GM12878 (cell line): ENCODE measurements around the gene TEX22. TPM values are rescaled to one million over a fixed set of nuclear protein-coding genes. Genes with fewer than 3 reads are reported as not detected.

ENCODE experiments used
- ATAC-seq: fragments of 200-7000 bp; cut with Tn5 transposase; 3 replicates; pipeline ENCODE4 v1.9.1; 2020; ENCODE audit warnings: mild to moderate bottlenecking, moderate library complexity
- BruUV-seq: library from RNA; stranded (reverse); fragments of 400-500 nt; replicated peaks from 2 replicates; lab custom pipeline; 2021; lab: Mats Ljungman, UMichigan
- CTCF ChIA-PET: fragments of 300-600 bp; sonication (Branson Sonifier 250); formaldehyde crosslinking; extraction: SDS; loops from one replicate; lab custom pipeline; 2021; ENCODE audit warnings: inconsistent platforms; lab: Yijun Ruan, JAX
- POLR2A ChIA-PET: fragments of 350-600 bp; formaldehyde crosslinking; extraction: SDS; loops from one replicate; lab custom pipeline; 2021; ENCODE audit warnings: inconsistent platforms; lab: Charles Lee
- RAD21 ChIA-PET: fragments of 300-600 bp; sonication (Branson Sonifier 250); formaldehyde crosslinking; loops from one replicate; lab custom pipeline; 2023; ENCODE audit warnings: antibody characterized with exemption; ENCODE audit not compliant: unreplicated experiment; lab: Charles Lee
- SMC1A ChIA-PET: fragments of 300-600 bp; sonication (Branson Sonifier 250); formaldehyde crosslinking; loops from one replicate; lab custom pipeline; 2023; ENCODE audit not compliant: unreplicated experiment, uncharacterized antibody; lab: Charles Lee
- DNase-seq: peaks from one replicate; pipeline ENCODE4 v3.0.0-alpha.2; 2011; ENCODE audit warnings: low read depth, low spot score
- FAIRE-seq: peaks from 3 replicates; lab custom pipeline; 2011; peaks lifted over from hg19 to GRCh38; lab: Jason Lieb, UNC
- H2AFZ ChIP-seq: 2 replicates; pipeline ENCODE4 v1.6.0; 2011; ENCODE audit warnings: low read depth, low read length, control low read depth; ENCODE audit not compliant: control insufficient read depth
- H3K27ac ChIP-seq: 2 replicates; pipeline ENCODE4 v1.5.1; 2011; ENCODE audit warnings: control low read depth; ENCODE audit not compliant: control insufficient read depth, insufficient read depth
- H3K27me3 ChIP-seq, 2 experiments: replicated peaks in 1 of 2; 2 replicates each; pipeline versions ENCODE4 v1.6.0 to v1.6.1; 2011; ENCODE audit warnings: low read length in 1 of 2; ENCODE audit not compliant: control insufficient read depth in 2 of 2, insufficient read depth in 2 of 2
- H3K36me3 ChIP-seq, 2 experiments: 2 replicates each; pipeline ENCODE4 v1.5.1; 2011; ENCODE audit warnings: low read length in 1 of 2; ENCODE audit not compliant: control insufficient read depth in 2 of 2, insufficient read depth in 2 of 2
- H3K4me1 ChIP-seq: 2 replicates; pipeline ENCODE4 v1.6.1; 2011; ENCODE audit warnings: mild to moderate bottlenecking, low read length, moderate library complexity, mixed read lengths; ENCODE audit not compliant: control insufficient read depth, insufficient read depth
- H3K4me2 ChIP-seq: 2 replicates; pipeline ENCODE4 v1.6.0; 2011; ENCODE audit warnings: control low read depth; ENCODE audit not compliant: control insufficient read depth, insufficient read depth
- H3K4me3 ChIP-seq: fragments of 200-600 bp; sonication (generic); 2 replicates; pipeline ENCODE4 v1.5.1; 2016
- H3K79me2 ChIP-seq: 2 replicates; pipeline ENCODE4 v1.6.0; 2011; ENCODE audit warnings: low read length; ENCODE audit not compliant: control insufficient read depth, insufficient read depth
- H3K9ac ChIP-seq: 2 replicates; pipeline ENCODE4 v1.8.0; 2011; ENCODE audit warnings: low read length, control low read depth, mixed read lengths; ENCODE audit not compliant: control insufficient read depth, insufficient read depth
- H3K9me3 ChIP-seq: replicated peaks from 3 replicates; pipeline ENCODE4 v1.5.1; 2011; ENCODE audit warnings: mild to moderate bottlenecking, low read length; ENCODE audit not compliant: control insufficient read depth, insufficient read depth
- H4K20me1 ChIP-seq: 2 replicates; pipeline ENCODE4 v1.6.0; 2011; ENCODE audit not compliant: control insufficient read depth, insufficient read depth
- EP300 ChIP-seq, 2 experiments: fragments of 150-350 bp in 1 of 2; IDR thresholded peaks; 2 replicates each; pipeline ENCODE4 v1.6.1; 2011 to 2012; ENCODE audit warnings: low read depth in 2 of 2, low read length in 2 of 2, borderline replicate concordance in 1 of 2, improper control_type of control experiment in 1 of 2, inconsistent platforms in 1 of 2; ENCODE audit not compliant: control insufficient read depth in 1 of 2
- EZH2 ChIP-seq: IDR thresholded peaks from 2 replicates; pipeline ENCODE4 v1.6.1; 2012; ENCODE audit warnings: low read depth, mild to moderate bottlenecking, control low read depth, inconsistent platforms, low read length, borderline replicate concordance; ENCODE audit not compliant: control insufficient read depth
- KAT2A ChIP-seq: conservative IDR thresholded peaks from 2 replicates; pipeline ENCODE4 v1.6.1; 2011; ENCODE audit warnings: low read depth, low read length; ENCODE audit not compliant: control insufficient read depth
- NR2C1 ChIP-seq: fragments of 450-650 bp; IDR thresholded peaks from 2 replicates; pipeline ENCODE4 v1.6.1; 2017; ENCODE audit warnings: antibody characterized with exemption, mild to moderate bottlenecking, moderate library complexity
- RELA ChIP-seq: fragments of 450-650 bp; IDR thresholded peaks from 2 replicates; pipeline ENCODE4 v1.8.0; 2014; ENCODE audit warnings: borderline replicate concordance; ENCODE audit not compliant: partially characterized antibody
- YY1 ChIP-seq: IDR thresholded peaks from 2 replicates; pipeline ENCODE4 v1.6.1; 2011; ENCODE audit warnings: low read depth, mild to moderate bottlenecking, low read length
- WGBS: methylation state at CpG from one replicate; pipeline ENCODE4 v1.1.6; 2016; ENCODE audit warnings: low lambda C conversion rate; ENCODE audit not compliant: insufficient replicate concordance, insufficient coverage; ENCODE audit errors: missing lambda C conversion rate; 5-methylcytosine and 5-hydroxymethylcytosine counted together
- in situ Hi-C: fragments of 300-500 bp; cut with MboI; formaldehyde crosslinking; loops from 9 replicates; pipeline ENCODE4 v1.14.3; 2018; ENCODE audit warnings: mixed read lengths
- intact Hi-C: fragments of 100-400 bp; cut with micrococcal nuclease; formaldehyde crosslinking; loops from one replicate; pipeline ENCODE4 v1.14.2; 2022; ENCODE audit not compliant: unreplicated experiment
- polyA plus RNA-seq, 11 experiments: library from polyadenylated mRNA; depleted of rRNA in 4 of 11; unstranded in 6 of 11; stranded (reverse) in 5 of 11; fragments of >200 nt; fragmentation: Nextera tagmentation in 4 of 11; fragmentation: Illumina TruSeq in 1 of 11; extraction: Ambion mirVana in 4 of 11; extraction: Trizol in 1 of 11; gene quantifications; 1 replicate in 1 of 11; 2 replicates in 10 of 11; pipeline versions ENCODE4 v1.2.1 to v1.2.3, GENCODE V29; 2011 to 2016; ENCODE audit warnings: inconsistent platforms in 2 of 11, missing spikeins in 2 of 11, low read depth in 1 of 11
- total RNA-seq, 4 experiments: library from RNA; depleted of rRNA in 3 of 4; stranded (reverse); fragments of >200 nt in 3 of 4; fragmentation: Illumina TruSeq in 1 of 4; extraction: Trizol in 1 of 4; gene quantifications; 2 replicates each; pipeline versions ENCODE4 v1.2.1 to v1.2.3, GENCODE V29; 2013 to 2021
- TF ChIP-seq, protein P1 (sequence below): IDR thresholded peaks from 2 replicates; pipeline ENCODE4 v1.6.1; 2011; ENCODE audit warnings: low read depth, mild to moderate bottlenecking, low read length, moderate library complexity, borderline replicate concordance; ENCODE audit errors: extremely low read depth

TEX22 gene
- total and polyA plus RNA-seq, 10 of the 15 experiments (the other 5 are each of a cell fraction or from before 2014, with no cell fraction given) = 0.02 to 4.0 (median 0.63) TPM; not detected in 1

DNA sequence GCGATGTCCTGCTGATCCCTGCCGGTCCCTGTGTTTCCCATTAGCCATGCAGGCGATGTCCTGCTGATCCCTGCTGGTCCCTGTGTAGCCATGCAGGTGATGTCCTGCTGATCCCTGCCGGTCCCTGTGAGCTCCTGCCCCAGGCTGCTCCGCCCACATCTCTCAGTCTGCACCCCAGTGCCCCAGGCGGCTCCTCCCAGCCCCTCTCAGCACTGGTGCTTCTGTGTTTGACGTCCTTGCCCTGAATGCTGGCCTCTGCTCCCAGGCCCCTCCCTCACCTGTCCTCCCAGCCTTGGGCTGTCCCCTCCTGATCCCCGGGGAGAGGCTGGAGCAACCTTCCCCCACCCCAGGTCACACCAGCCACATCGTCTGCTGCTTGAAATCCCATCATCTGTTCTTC lies 41.4 kb upstream of the TEX22 start:
- Histone ChIP-seq H3K4me3 (no peak overlapping the region), H4K20me1 (no peaks in the 10 kb centered on the region; the same call in 1 of the 2 replicates), H3K9me3 (no peaks in the 10 kb centered on the region; the same call in 2 of the 3 replicates), H3K4me2 (no peak overlapping the region), H3K27me3 (no peaks in the 10 kb centered on the region), H3K36me3 (no peaks in the 10 kb centered on the region), H3K4me1 (no peaks in the 10 kb centered on the region; the same call in 1 of the 2 replicates), H3K9ac (no peak overlapping the region), H2AFZ (no peak overlapping the region), H3K27ac (no peak overlapping the region), H3K79me2 (no peaks in the 10 kb centered on the region)
- BruUV-seq = no TSS peak
- TF ChIP-seq, protein P1, sequence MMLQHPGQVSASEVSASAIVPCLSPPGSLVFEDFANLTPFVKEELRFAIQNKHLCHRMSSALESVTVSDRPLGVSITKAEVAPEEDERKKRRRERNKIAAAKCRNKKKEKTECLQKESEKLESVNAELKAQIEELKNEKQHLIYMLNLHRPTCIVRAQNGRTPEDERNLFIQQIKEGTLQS = no peak
- ChIA-PET RAD21 (no interaction called here), POLR2A (no interaction called here), CTCF (no interaction called here), SMC1A (no interaction called here)
- no peak for DNase-seq
- 76% methylated on average over 9 of the region's 9 CpGs for WGBS
- intact Hi-C loops = no loop called here
- in situ Hi-C loops = no loop called here
- no peak for FAIRE-seq
- no peak for ATAC-seq

DNA sequence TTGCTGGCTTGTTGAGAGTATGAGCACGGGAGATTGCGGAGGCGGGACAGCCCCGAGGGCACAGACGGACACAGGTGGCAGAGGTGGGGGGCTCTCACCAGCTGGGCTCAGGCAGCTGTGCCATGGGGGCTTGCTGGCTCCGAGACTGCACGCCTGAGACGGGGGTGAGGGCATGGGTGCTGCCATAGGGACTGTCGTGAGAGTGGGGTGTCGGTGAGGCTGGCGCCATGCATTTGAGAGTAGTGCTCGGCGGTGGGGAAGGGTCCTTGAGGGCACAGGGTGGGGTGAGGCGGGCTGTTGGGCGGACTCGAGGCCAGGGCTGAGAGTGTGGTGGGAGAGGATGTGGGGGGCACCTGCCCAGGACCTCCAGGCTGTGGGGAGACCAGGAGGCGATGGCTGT lies 40.7 kb upstream of the TEX22 start:
- TF ChIP-seq EZH2 = no peak
- no peak for TF ChIP-seq NR2C1
- no peak for TF ChIP-seq KAT2A
- no peak for TF ChIP-seq EP300 (IDR thresholded peaks at IDR 0.05; ENCODE audit: borderline replicate concordance in 1 of 2, control insufficient read depth in 1 of 2, low read depth in 2 of 2, low read length in 2 of 2)
- no peak for TF ChIP-seq YY1
- TF ChIP-seq RELA = no peak
- TF ChIP-seq, all 136 proteins: peak for 0
- POLR2A ChIA-PET = no interaction called here
- Histone ChIP-seq H2AFZ (no peak overlapping the region), H3K4me2 (no peak overlapping the region), H3K9me3 (no peaks in the 10 kb centered on the region; the same call in 2 of the 3 replicates), H3K36me3 (no peaks in the 10 kb centered on the region), H3K27me3 (no peaks in the 10 kb centered on the region), H3K4me1 (no peaks in the 10 kb centered on the region), H3K79me2 (no peaks in the 10 kb centered on the region), H3K27ac (no peak overlapping the region), H3K9ac (no peak overlapping the region), H4K20me1 (no peaks in the 10 kb centered on the region), H3K4me3 (no peak overlapping the region)
- FAIRE-seq (no peak), ATAC-seq (no peak), DNase-seq (no peak)
- RAD21 ChIA-PET = no interaction called here
- intact Hi-C loops = no loop called here
- WGBS = 88% methylated on average over 17 of the region's 17 CpGs
- BruUV-seq = no TSS peak
- in situ Hi-C loops = no loop called here
- SMC1A ChIA-PET = no interaction called here
- CTCF ChIA-PET = no interaction called here
